Peyer's patch (tissue), 4 donors: ENCODE data around the gene ZP2.

ENCODE experiments used
- CTCF ChIP-seq, 6 experiments: fragments of 450-650 bp in 4 of 6; fragments of 200-600 bp in 2 of 6; sonication (generic) in 1 of 6; IDR thresholded peaks; one replicate each; pipeline ENCODE4 v1.5.1; 2017 to 2019; ENCODE audit warnings: antibody characterized with exemption in 6 of 6, mild to moderate bottlenecking in 3 of 6, moderate library complexity in 1 of 6
- POLR2A ChIP-seq, 2 donors: fragments of 450-650 bp; IDR thresholded peaks; one replicate each; pipeline ENCODE4 v1.5.1; 2017; ENCODE audit warnings: antibody characterized with exemption in 2 of 2, mild to moderate bottlenecking in 2 of 2, moderate library complexity in 2 of 2

- TF ChIP-seq CTCF (IDR thresholded peaks at IDR 0.05) (no peak), POLR2A (IDR thresholded peaks at IDR 0.05) (no peak)
Measured at GRCh38 chr16:21233045-21233520, 21.7 kb upstream of the ZP2 start.
